Upper lobe of left lung (tissue), 6 donors: ENCODE measurements around the gene HEG1. TPM values are rescaled to one million over a fixed set of nuclear protein-coding genes. Genes with fewer than 3 reads are reported as not detected.

Experiments
- ATAC-seq, 2 donors: fragments of 200-7000 bp; cut with Tn5 transposase; one replicate each; pipeline ENCODE4 v1.9.1; 2022; ENCODE audit warnings: mild to moderate bottlenecking in 2 of 2, moderate library complexity in 2 of 2; ENCODE audit not compliant: low FRiP score in 2 of 2
- DNase-seq, 2 donors: peaks; one replicate each; pipeline ENCODE4 v3.0.0-alpha.2; 2019 to 2020
- H3K27ac ChIP-seq, 4 donors: fragments of 200-600 bp; sonication (generic); one replicate each; pipeline ENCODE4 v1.5.1; 2016 to 2019
- H3K27me3 ChIP-seq, 4 donors: fragments of 200-600 bp; sonication (generic); one replicate each; pipeline ENCODE4 v1.5.1; 2017 to 2019
- H3K36me3 ChIP-seq, 4 donors: fragments of 200-600 bp; sonication (generic); one replicate each; pipeline ENCODE4 v1.5.1; 2016 to 2019
- H3K4me1 ChIP-seq, 4 donors: fragments of 200-600 bp; sonication (generic); one replicate each; pipeline ENCODE4 v1.5.1; 2018 to 2019
- H3K4me3 ChIP-seq, 4 donors: fragments of 200-600 bp; sonication (generic); one replicate each; pipeline ENCODE4 v1.5.1; 2017 to 2019; ENCODE audit warnings: mild to moderate bottlenecking in 2 of 4, moderate library complexity in 1 of 4
- H3K9me3 ChIP-seq, 4 donors: fragments of 200-600 bp; sonication (generic); one replicate each; pipeline ENCODE4 v1.5.1; 2018 to 2019
- EP300 ChIP-seq, 4 donors: sonication (generic); formaldehyde crosslinking; IDR thresholded peaks; one replicate each; pipeline ENCODE4 v1.5.1; 2017; ENCODE audit warnings: antibody characterized with exemption in 4 of 4, control low read depth in 2 of 4
- POLR2A ChIP-seq, 4 donors: fragments of 450-650 bp; IDR thresholded peaks; one replicate each; pipeline ENCODE4 v1.5.1; 2016 to 2017; ENCODE audit warnings: antibody characterized with exemption in 4 of 4, mild to moderate bottlenecking in 2 of 4
- POLR2AphosphoS5 ChIP-seq, 2 donors: sonication (generic); formaldehyde crosslinking; IDR thresholded peaks; one replicate each; pipeline ENCODE4 v1.5.1; 2017; ENCODE audit warnings: antibody characterized with exemption in 2 of 2
- WGBS, 2 donors: methylation state at CpG; one replicate each; pipeline ENCODE4 v1.1.5; 2017 to 2018; 5-methylcytosine and 5-hydroxymethylcytosine counted together
- total RNA-seq, 6 donors: library from RNA; depleted of rRNA in 4 of 6; stranded (reverse); fragments of >200 nt in 4 of 6; gene quantifications; one replicate each; pipeline versions ENCODE4 v1.1.0 to v1.2.1, GENCODE V29; 2016 to 2021
- TF ChIP-seq, protein P1 (sequence below), 6 experiments: fragments of 450-650 bp in 4 of 6; fragments of 200-600 bp in 2 of 6; sonication (generic) in 2 of 6; IDR thresholded peaks; one replicate each; pipeline ENCODE4 v1.5.1; 2016 to 2019; ENCODE audit warnings: antibody characterized with exemption in 6 of 6
- donor health status: DM: no; HTN: no; CAD: no; lungs with moderate emphysema.
- donor health status: DM: no; HTN: yes; CAD: no; lungs with severe emphysema.

HEG1 gene
- total RNA-seq, 6 donors from 2014 or later = 45.1 to 168 (median 100) TPM

DNA sequence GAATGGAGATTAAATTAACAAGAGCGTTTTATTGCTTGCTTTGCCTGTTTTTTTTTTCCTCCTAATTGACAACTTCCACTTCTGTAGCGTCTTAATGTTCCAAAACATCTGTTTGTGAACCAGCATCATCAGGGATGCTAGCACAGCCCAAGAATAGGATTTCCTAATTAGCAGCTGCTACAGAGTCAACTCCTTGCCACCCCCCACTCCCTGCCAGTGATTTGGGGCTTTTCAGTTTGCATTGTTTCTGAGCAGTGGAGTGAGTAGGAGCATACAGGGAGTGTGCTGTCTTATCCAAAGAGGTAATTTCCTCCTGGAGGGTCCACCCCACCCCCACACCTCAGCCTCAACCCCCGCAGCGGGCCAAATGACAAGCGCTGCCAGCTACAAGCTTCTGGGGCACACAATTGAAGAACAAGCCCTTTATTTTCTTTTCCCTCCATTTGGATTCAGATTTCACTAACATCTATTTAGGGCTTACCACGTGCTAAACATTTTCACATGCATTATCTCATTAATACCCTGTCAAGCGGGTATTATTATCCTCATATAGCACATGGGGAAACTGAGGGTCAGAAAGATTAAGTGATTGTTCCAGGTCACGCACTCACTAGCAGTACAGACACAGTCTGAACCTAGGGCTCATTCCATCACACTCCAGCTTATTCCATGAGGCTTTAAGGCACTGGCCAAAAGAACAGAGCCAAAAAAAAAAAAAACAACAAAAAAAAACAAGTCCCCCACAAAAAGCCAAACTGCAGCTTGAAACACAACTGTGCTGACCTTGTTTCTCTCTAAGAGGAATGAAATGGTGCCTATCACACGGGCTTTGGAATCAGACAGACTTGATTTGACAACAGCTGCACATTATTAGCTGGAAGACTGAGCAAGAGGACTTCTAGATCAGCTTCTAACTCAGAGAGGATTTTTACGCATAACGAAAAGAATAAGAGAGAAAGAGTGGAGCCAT, 16.4 kb downstream of the HEG1 start:
- ATAC-seq (peak in 1 of 2 donors; percentile 32), DNase-seq (peak in 1 of 2 donors; percentile 34)
- H3K9me3 ChIP-seq = no peaks in the 10 kb centered on the region
- H3K4me3 ChIP-seq = no peak overlapping the region
- H3K4me1 ChIP-seq = peaks cover 47 to 70% (median 52%) of the 10 kb centered on the region in 4 donors
- H3K36me3 ChIP-seq = no peaks in the 10 kb centered on the region
- 48 to 66% methylated on average over 11 of the region's 11 CpGs for whole genome bisulfite sequencing, 2 donors
- peak overlapping the region; percentile 62 to 94 (median 76) for H3K27ac ChIP-seq
- no peaks in the 10 kb centered on the region for H3K27me3 ChIP-seq
- TF ChIP-seq, protein P1, sequence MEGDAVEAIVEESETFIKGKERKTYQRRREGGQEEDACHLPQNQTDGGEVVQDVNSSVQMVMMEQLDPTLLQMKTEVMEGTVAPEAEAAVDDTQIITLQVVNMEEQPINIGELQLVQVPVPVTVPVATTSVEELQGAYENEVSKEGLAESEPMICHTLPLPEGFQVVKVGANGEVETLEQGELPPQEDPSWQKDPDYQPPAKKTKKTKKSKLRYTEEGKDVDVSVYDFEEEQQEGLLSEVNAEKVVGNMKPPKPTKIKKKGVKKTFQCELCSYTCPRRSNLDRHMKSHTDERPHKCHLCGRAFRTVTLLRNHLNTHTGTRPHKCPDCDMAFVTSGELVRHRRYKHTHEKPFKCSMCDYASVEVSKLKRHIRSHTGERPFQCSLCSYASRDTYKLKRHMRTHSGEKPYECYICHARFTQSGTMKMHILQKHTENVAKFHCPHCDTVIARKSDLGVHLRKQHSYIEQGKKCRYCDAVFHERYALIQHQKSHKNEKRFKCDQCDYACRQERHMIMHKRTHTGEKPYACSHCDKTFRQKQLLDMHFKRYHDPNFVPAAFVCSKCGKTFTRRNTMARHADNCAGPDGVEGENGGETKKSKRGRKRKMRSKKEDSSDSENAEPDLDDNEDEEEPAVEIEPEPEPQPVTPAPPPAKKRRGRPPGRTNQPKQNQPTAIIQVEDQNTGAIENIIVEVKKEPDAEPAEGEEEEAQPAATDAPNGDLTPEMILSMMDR (IDR thresholded peaks at IDR 0.05) = no peak
- TF ChIP-seq EP300 (IDR thresholded peaks at IDR 0.05) = no peak
- TF ChIP-seq POLR2AphosphoS5 (IDR thresholded peaks at IDR 0.05) = no peak
- no peak for TF ChIP-seq POLR2A (IDR thresholded peaks at IDR 0.05)

DNA sequence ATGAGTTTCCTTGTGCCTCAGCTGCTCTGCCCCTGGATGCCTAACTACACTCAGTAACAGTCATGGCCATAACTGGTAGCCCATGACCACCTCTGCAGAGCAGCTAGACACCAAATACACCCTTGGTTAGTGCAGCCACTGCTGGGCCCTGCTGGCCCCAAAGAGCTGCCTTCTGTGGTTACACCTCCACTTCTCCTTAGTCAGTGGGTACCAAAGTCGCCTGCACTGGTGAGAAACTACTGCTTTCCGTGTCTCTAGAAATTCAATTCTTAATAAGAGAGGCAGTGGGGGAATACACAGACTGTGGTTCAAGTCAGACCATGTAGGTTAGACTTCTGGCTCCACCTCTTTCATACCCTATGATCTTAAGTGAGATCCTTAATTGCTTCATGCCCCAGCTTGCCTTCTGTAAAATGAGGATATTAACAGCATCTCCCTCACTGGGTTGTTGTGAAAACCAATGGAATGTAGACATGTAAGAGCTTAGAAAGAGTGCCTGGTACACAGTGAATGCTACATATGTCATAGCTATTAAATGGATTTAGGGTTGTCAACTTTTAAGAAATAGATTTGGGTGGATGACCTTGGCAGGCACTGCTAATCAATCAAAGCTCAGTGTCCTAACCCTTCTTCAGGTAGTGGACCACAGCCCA, 18.2 kb downstream of the HEG1 start:
- peak overlapping the region in 3 of 4 donors; percentile 62 to 94 (median 70) for H3K27ac ChIP-seq
- ATAC-seq = no peak

DNA sequence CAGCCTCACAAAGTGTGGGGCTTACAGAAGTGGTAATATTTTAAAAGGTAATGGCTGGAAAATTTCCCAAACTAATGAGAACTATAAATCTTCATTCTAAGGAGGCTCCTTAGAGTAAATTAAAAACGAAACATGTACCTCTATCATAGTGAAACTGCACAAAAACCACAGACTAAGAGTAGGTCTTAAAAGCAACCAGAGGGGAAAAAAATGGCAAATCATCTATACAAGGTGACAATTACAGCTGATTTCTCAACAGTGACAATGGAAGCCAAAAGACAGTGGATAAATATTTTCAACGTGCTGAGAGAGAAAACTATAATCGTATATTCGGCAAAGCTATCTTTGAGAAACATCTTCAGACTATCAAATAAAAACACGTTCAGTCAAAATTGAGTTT, 20.6 kb downstream of the HEG1 start:
- H3K27ac ChIP-seq = no peak overlapping the region
- ATAC-seq = no peak
- no peak for DNase-seq
- 90 to 95% methylated on average over 5 of the region's 5 CpGs for WGBS, 2 donors
- no peaks in the 10 kb centered on the region for H3K27me3 ChIP-seq
- no peaks in the 10 kb centered on the region for H3K9me3 ChIP-seq
- H3K4me1 ChIP-seq = peaks cover 29 to 48% (median 37%) of the 10 kb centered on the region in 4 donors
- TF ChIP-seq POLR2AphosphoS5 (IDR thresholded peaks at IDR 0.05) (no peak), EP300 (IDR thresholded peaks at IDR 0.05) (no peak), POLR2A (IDR thresholded peaks at IDR 0.05) (no peak)
- TF ChIP-seq, protein P1 (IDR thresholded peaks at IDR 0.05) = no peak
- no peak overlapping the region for H3K4me3 ChIP-seq
- no peaks in the 10 kb centered on the region for H3K36me3 ChIP-seq

More for the DNA sequence above, 18.2 kb downstream of the HEG1 start:
- peaks cover 41 to 63% (median 43%) of the 10 kb centered on the region in 4 donors for H3K4me1 ChIP-seq
- H3K9me3 ChIP-seq = no peaks in the 10 kb centered on the region
- no peak for TF ChIP-seq POLR2A (IDR thresholded peaks at IDR 0.05)
- no peak for TF ChIP-seq EP300 (IDR thresholded peaks at IDR 0.05)
- TF ChIP-seq POLR2AphosphoS5 (IDR thresholded peaks at IDR 0.05) = no peak
- no peak for DNase-seq
- WGBS, 2 donors = 80 to 100% methylated on average over 2 of the region's 2 CpGs
- no peak overlapping the region for H3K4me3 ChIP-seq
- H3K27me3 ChIP-seq = no peaks in the 10 kb centered on the region
- no peaks in the 10 kb centered on the region for H3K36me3 ChIP-seq

DNA sequence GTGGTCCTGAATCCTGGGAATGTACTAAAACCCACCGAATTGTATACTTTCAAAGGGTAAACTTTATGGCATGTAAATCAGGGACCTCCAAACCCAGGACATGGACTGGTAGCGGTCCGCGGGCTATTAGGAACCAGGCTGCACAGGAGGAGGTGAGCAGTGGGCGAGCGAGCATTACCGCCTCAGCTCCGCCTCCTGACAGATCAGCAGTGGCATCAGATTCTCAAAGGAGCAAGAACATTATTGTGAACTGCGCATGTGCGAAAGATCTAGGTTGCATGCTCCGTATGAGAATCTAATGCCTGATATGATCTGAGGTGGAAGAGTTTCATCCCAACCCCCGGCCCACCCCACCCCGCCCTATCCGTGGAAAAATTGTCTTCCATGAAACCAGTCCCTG, 22.2 kb downstream of the HEG1 start:
- Histone ChIP-seq H3K4me1 (peaks cover 19 to 32% (median 26%) of the 10 kb centered on the region in 4 donors), H3K27ac (peak overlapping the region; percentile 37 to 62 (median 40)), H3K4me3 (no peak overlapping the region), H3K36me3 (peaks cover 3 to 7% (median 5%) of the 10 kb centered on the region in 4 donors), H3K27me3 (no peaks in the 10 kb centered on the region), H3K9me3 (no peaks in the 10 kb centered on the region)
- WGBS, 2 donors = 81 to 90% methylated on average over 11 to 14 of the region's 14 CpGs
- DNase-seq (no peak), ATAC-seq (no peak)
- TF ChIP-seq POLR2A (IDR thresholded peaks at IDR 0.05) = no peak
- no peak for TF ChIP-seq POLR2AphosphoS5 (IDR thresholded peaks at IDR 0.05)
- TF ChIP-seq EP300 (IDR thresholded peaks at IDR 0.05) = no peak
- TF ChIP-seq, protein P1 (IDR thresholded peaks at IDR 0.05) = no peak

DNA sequence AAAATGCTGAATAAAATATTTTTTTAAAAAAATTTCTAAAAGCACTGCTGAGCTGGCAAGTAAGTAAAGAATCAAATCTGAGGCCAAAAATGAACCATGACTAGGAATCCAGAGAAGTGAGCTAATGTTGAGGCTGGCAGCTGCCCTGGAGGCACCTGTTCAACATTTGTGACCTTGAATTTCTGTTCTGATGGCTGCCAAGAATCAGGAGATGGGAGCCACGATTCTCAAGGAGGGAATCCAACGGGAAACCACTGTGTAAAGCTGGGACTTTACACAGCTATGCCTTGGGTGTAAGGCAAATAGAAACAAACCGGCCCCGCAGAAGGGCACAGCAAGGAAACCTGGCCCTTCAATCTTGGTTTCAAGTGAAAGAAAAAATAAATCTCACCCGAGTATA, 22.7 kb downstream of the HEG1 start:
- Histone ChIP-seq H3K4me1 (peaks cover 16 to 27% (median 22%) of the 10 kb centered on the region in 4 donors), H3K36me3 (peaks cover 3 to 12% (median 9%) of the 10 kb centered on the region in 4 donors), H3K4me3 (no peak overlapping the region), H3K27me3 (no peaks in the 10 kb centered on the region), H3K9me3 (no peaks in the 10 kb centered on the region), H3K27ac (peak overlapping the region in 3 of 4 donors; percentile 37 to 62 (median 37))
- no peak for ATAC-seq
- TF ChIP-seq EP300 (IDR thresholded peaks at IDR 0.05) = no peak
- TF ChIP-seq POLR2A (IDR thresholded peaks at IDR 0.05) = no peak
- TF ChIP-seq POLR2AphosphoS5 (IDR thresholded peaks at IDR 0.05) = no peak
- TF ChIP-seq, protein P1 (IDR thresholded peaks at IDR 0.05) = no peak
- 57 to 58% methylated on average over 5 of the region's 5 CpGs for WGBS, 2 donors
- no peak for DNase-seq
